Pancreas (tissue), 10 donors: ENCODE results near the gene SLC27A4. TPM values are rescaled to one million over a fixed set of nuclear protein-coding genes. Genes with fewer than 3 reads are reported as not detected.

Experiments
- ATAC-seq, 4 donors: fragments of 200-7000 bp; cut with Tn5 transposase; one replicate each; pipeline versions ENCODE4 v1.8.0 to v1.9.1; 2020; ENCODE audit warnings: mild to moderate bottlenecking in 4 of 4, moderate library complexity in 4 of 4
- DNase-seq, 6 donors: peaks; one replicate each; pipeline ENCODE4 v3.0.0-alpha.2; 2020
- FAIRE-seq: peaks from 2 replicates; lab custom pipeline; 2012; peaks lifted over from hg19 to GRCh38; lab: Jason Lieb, UNC
- H3K27ac ChIP-seq, 4 donors: fragments of 200-600 bp; sonication (generic); 1 replicate in 3 of 4; 2 replicates in 1 of 4; pipeline versions ENCODE4 v1.5.0 to v1.8.0; 2020
- H3K27me3 ChIP-seq, 4 donors: fragments of 200-600 bp; one replicate each; pipeline ENCODE4 v1.8.0; 2021
- H3K36me3 ChIP-seq, 3 donors: fragments of 200-600 bp; sonication (generic) in 1 of 3; one replicate each; pipeline versions ENCODE4 v1.5.0 to v1.8.0; 2020 to 2021
- H3K4me1 ChIP-seq, 3 donors: fragments of 200-600 bp; one replicate each; pipeline ENCODE4 v1.8.0; 2021
- H3K4me3 ChIP-seq, 4 donors: fragments of 200-600 bp; sonication (generic) in 2 of 4; one replicate each; pipeline versions ENCODE4 v1.5.0 to v1.8.0; 2020 to 2021
- H3K9me3 ChIP-seq, 4 donors: fragments of 200-600 bp; one replicate each; pipeline ENCODE4 v1.8.0; 2021
- WGBS, 2 donors: extraction: QIAGEN DNeasy Blood & Tissue Kit; methylation state at CpG; one replicate each; pipeline ENCODE4 v1.1.7; 2013; 5-methylcytosine and 5-hydroxymethylcytosine counted together
- intact Hi-C, 3 donors: fragments of 100-400 bp; cut with DNase I; formaldehyde crosslinking; loops; one replicate each; pipeline versions ENCODE4 v1.11.1 to v1.14.2; 2022
- polyA plus RNA-seq, 2 donors: library from polyadenylated mRNA; stranded (reverse); fragments of 200-250 nt; gene quantifications; one replicate each; pipeline ENCODE4 v1.2.3, GENCODE V29; 2013
- total RNA-seq, 6 donors: library from RNA; stranded (reverse); fragmentation: NEBNext Ultra II Directional in 4 of 6; extraction: Animal tissue kit (Norgen Biotek cat#: 25700) in 4 of 6; gene quantifications; one replicate each; pipeline versions ENCODE4 v1.2.1 to v1.2.4, GENCODE V29; 2021 to 2023
- TF ChIP-seq, protein P1 (sequence below), 4 donors: fragments of 200-600 bp; sonication (generic) in 3 of 4; IDR thresholded peaks; one replicate each; pipeline versions ENCODE4 v1.5.0 to v1.8.0; 2021; ENCODE audit warnings: antibody characterized with exemption in 4 of 4
- donor health status: healthy with polysubstance abuse.
- donor health status: DM: no; HTN: no; CAD: no; lungs with moderate emphysema.
- donor health status: DM: no; HTN: no; CAD: no.
- donor health status: control.
- donor health status: control.
- donor health status: Bipolar disorder and iron deficiency.
- donor health status: DM: yes; HTN: yes; CAD: no.
- donor health status: DM: no; HTN: no; CAD: no.
- donor health status: DM: no; HTN: no; CAD: no.
- donor health status: DM: yes; HTN: yes; CAD: no.

The SLC27A4 gene
- total and polyA plus RNA-seq, 8 donors = 9.6 to 32.9 (median 13.2) TPM

DNA sequence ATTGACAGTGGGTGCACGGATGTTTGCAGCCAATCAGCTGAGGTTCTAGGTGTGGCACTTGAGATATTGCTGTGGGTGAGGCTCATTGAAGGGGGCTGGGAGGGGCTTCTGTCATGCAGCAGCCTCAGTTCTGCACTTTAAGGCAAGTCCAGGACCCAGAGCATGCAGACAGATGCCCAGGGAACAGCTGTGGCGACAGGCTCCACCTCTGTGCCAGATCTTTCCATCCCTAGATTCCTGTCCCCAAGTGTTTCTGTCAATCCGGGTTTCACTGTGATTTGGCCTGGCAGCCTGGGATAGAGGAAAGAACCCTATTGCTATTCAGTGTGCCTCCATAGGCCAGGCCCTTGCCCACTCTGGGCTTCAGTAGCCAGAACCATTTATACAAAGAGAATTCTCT is 59.5 kb downstream of the SLC27A4 start:
- ATAC-seq (no peak), DNase-seq (no peak), FAIRE-seq (no peak)
- intact Hi-C loops = no loop called here
- Histone ChIP-seq H3K4me1 (no peaks in the 10 kb centered on the region), H3K27ac (no peak overlapping the region), H3K36me3 (no peaks in the 10 kb centered on the region), H3K9me3 (no peaks in the 10 kb centered on the region), H3K4me3 (no peak overlapping the region), H3K27me3 (no peaks in the 10 kb centered on the region)
- TF ChIP-seq, protein P1, sequence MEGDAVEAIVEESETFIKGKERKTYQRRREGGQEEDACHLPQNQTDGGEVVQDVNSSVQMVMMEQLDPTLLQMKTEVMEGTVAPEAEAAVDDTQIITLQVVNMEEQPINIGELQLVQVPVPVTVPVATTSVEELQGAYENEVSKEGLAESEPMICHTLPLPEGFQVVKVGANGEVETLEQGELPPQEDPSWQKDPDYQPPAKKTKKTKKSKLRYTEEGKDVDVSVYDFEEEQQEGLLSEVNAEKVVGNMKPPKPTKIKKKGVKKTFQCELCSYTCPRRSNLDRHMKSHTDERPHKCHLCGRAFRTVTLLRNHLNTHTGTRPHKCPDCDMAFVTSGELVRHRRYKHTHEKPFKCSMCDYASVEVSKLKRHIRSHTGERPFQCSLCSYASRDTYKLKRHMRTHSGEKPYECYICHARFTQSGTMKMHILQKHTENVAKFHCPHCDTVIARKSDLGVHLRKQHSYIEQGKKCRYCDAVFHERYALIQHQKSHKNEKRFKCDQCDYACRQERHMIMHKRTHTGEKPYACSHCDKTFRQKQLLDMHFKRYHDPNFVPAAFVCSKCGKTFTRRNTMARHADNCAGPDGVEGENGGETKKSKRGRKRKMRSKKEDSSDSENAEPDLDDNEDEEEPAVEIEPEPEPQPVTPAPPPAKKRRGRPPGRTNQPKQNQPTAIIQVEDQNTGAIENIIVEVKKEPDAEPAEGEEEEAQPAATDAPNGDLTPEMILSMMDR (IDR thresholded peaks at IDR 0.05) = no peak
- WGBS, 2 donors = 59 to 73% methylated on average over 3 of the region's 3 CpGs

DNA sequence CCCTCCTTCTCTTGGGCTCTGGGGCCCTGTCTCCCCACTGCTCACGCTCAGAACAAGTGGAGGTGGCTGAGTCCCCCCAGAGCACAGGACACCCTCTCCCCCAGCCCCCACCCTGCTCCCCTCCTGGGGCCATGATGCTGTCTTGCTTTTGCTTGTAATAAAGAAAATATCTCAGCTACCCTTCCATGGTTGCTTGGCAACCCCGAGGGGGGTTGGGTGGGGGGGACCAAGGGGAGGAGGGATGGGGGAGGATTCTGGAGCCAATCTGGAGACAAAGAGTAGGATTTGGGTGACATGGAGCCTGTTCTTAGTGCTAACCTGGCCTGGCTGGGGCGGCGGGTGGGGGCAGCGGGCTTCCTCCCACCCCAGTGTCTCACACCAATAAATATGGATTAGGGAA is 64.2 kb downstream of the SLC27A4 start:
- WGBS, 2 donors = 71 to 73% methylated on average over 5 of the region's 5 CpGs
- no peaks in the 10 kb centered on the region for H3K36me3 ChIP-seq
- H3K27ac ChIP-seq = no peak overlapping the region
- ATAC-seq (no peak), FAIRE-seq (no peak), DNase-seq (no peak)
- no peaks in the 10 kb centered on the region for H3K27me3 ChIP-seq
- intact Hi-C loops = no loop called here
- H3K4me3 ChIP-seq = no peak overlapping the region
- H3K9me3 ChIP-seq = no peaks in the 10 kb centered on the region
- no peaks in the 10 kb centered on the region for H3K4me1 ChIP-seq
- TF ChIP-seq, protein P1 (IDR thresholded peaks at IDR 0.05) = no peak

DNA sequence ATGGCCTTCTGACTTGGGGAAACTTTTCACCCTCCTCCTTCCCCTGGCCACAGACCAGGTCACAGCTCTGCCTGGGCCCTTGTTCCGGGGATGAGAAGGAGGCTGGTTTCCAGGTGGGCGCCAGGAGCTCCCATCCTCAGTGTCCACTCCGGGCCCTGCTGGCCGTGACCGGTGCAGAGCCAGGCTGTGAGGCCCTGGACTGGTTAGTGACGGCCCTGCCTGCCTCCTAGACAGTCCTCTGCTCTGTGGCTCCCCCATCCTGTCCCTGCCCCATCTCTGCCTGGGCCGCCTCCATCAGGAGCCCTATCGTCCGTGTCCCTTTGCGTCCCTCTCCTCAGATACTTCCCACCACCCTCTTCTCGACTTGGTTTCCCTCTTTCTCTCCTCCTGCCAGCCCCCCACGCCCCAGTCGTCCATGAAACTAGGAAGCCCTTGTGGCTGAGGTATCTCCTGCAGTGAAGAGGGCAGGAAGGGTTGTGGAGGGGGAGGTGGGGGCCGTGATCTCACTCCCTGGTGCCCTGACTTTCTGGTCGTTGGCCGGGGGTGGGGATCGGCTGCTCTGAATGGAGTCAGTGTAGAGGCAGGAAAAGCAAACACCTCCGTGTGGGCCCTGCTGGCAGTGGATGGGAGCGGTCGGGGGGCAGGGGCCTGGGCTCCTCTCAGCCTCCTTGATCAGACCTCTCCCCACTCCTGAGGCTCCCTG is 64.9 kb downstream of the SLC27A4 start:
- no peak overlapping the region for H3K27ac ChIP-seq
- no peaks in the 10 kb centered on the region for H3K4me1 ChIP-seq
- TF ChIP-seq, protein P1 (IDR thresholded peaks at IDR 0.05) = no peak
- ATAC-seq (no peak), FAIRE-seq (no peak), DNase-seq (no peak)
- H3K27me3 ChIP-seq = no peaks in the 10 kb centered on the region
- no peaks in the 10 kb centered on the region for H3K36me3 ChIP-seq
- WGBS, 2 donors = 45 to 54% methylated on average over 16 to 20 of the region's 20 CpGs
- no peak overlapping the region for H3K4me3 ChIP-seq
- intact Hi-C loops = no loop called here
- H3K9me3 ChIP-seq = no peaks in the 10 kb centered on the region

DNA sequence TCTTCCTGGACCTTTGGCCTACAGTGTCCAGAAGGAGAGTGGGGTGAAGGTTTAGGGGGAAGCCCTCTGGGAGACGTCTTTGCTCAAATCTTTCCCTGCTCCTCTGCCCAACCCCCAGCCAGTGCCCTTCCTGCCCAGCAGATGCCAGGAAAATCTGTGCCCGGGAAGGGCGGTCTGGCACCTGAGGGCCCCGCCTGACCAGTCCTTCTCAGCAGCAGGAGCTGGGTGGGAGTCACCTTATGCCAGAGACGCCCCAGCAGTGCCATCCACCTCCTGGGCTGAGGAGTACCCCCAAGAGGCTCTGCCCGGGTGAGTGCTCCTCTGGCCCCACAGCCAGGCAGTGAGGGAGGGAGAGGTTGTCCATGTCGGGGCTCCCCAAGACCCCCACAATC is 65.4 kb downstream of the SLC27A4 start:
- Histone ChIP-seq H3K27me3 (no peaks in the 10 kb centered on the region), H3K4me3 (no peak overlapping the region), H3K27ac (no peak overlapping the region), H3K9me3 (no peaks in the 10 kb centered on the region), H3K4me1 (no peaks in the 10 kb centered on the region), H3K36me3 (no peaks in the 10 kb centered on the region)
- TF ChIP-seq, protein P1 (IDR thresholded peaks at IDR 0.05) = no peak
- DNase-seq (no peak), FAIRE-seq (no peak), ATAC-seq (no peak)
- WGBS, 2 donors = 54 to 60% methylated on average over 7 of the region's 7 CpGs
- intact Hi-C loops = no loop called here

DNA sequence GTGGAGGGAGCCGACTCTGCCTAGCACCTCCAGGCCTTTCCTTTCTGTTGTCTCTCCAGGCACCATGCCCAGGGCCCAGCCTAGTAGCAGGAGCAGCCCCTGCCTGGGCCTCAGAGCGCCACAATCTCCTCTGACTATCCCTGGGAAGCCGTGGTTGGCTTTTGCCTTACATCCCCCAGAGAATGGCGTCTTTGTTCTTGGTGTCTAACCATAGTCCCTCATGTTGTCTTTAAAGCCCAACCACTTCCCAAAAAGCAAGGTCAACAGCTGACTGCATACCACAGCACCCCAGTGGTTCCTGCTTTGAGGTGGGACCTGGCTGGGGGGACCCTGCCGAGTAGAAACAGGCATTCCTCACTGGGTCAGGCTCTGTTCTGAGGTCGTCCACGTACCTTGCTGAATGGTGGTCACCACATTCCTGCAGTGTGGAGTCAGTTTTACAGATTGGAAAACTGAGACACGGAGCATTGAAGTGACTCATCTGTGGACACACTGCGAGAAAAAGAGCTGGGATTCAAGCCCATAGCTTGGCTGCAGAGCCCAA is 66.6 kb downstream of the SLC27A4 start:
- Histone ChIP-seq H3K9me3 (no peaks in the 10 kb centered on the region), H3K4me1 (no peaks in the 10 kb centered on the region), H3K36me3 (no peaks in the 10 kb centered on the region), H3K4me3 (no peak overlapping the region), H3K27ac (no peak overlapping the region), H3K27me3 (no peaks in the 10 kb centered on the region)
- TF ChIP-seq, protein P1 (IDR thresholded peaks at IDR 0.05) = no peak
- FAIRE-seq = no peak
- DNase-seq = no peak
- no peak for ATAC-seq
- intact Hi-C loops = no loop called here
- 55 to 65% methylated on average over 9 of the region's 9 CpGs for WGBS, 2 donors
